Measurements from ENCODE around the gene TXNRD3. TPM values are rescaled to one million over a fixed set of nuclear protein-coding genes. Genes with fewer than 3 reads are reported as not detected.

Gene TXNRD3
- total RNA-seq, 1 donor from 2014 or later, result 4.1 TPM

- Histone ChIP-seq H3K27me3 (ENCODE audit: low read depth) (peaks cover 20% of the 10 kb centered on the region), H3K27ac (replicated peaks) (no peak overlapping the region), H3K4me3 (no peak overlapping the region), H3K36me3 (no peaks in the 10 kb centered on the region), H3K4me1 (peaks cover 14% of the 10 kb centered on the region), H3K9me3 (replicated peaks) (no peaks in the 10 kb centered on the region)
- intact Hi-C loops (cut with micrococcal nuclease), result no loop called here
- no peak for TF ChIP-seq CTCF (IDR thresholded peaks at IDR 0.05; ENCODE audit: borderline replicate concordance)
- DNase-seq, result no peak
Observed at GRCh38 chr3:126655887-126656286, 963 bp upstream of the TXNRD3 start.

GRCh38 chr3:126649556-126650092 is 5.3 kb downstream of the TXNRD3 start:
- H3K36me3 ChIP-seq, result peaks cover 3% of the 10 kb centered on the region
- no peak overlapping the region for H3K4me3 ChIP-seq
- no peak for DNase-seq
- no peak overlapping the region for H3K27ac ChIP-seq (replicated peaks)
- no peaks in the 10 kb centered on the region for H3K27me3 ChIP-seq (ENCODE audit: low read depth)
- no peaks in the 10 kb centered on the region for H3K9me3 ChIP-seq (replicated peaks)
- H3K4me1 ChIP-seq, result peaks cover 16% of the 10 kb centered on the region
- TF ChIP-seq CTCF (IDR thresholded peaks at IDR 0.05; ENCODE audit: borderline replicate concordance), result no peak
- intact Hi-C loops (cut with micrococcal nuclease), result no loop called here

- Histone ChIP-seq H3K9me3 (replicated peaks) (no peaks in the 10 kb centered on the region), H3K4me1 (peaks cover 5% of the 10 kb centered on the region), H3K27me3 (ENCODE audit: low read depth) (no peaks in the 10 kb centered on the region), H3K27ac (replicated peaks) (no peak overlapping the region), H3K36me3 (peaks cover 29% of the 10 kb centered on the region), H3K4me3 (no peak overlapping the region)
- intact Hi-C loops (cut with micrococcal nuclease), result no loop called here
- no peak for TF ChIP-seq CTCF (IDR thresholded peaks at IDR 0.05; ENCODE audit: borderline replicate concordance)
- no peak for DNase-seq
Observed at GRCh38 chr3:126646674-126647073, 8.2 kb downstream of the TXNRD3 start.

GRCh38 chr3:126644615-126645014 is 10.3 kb downstream of the TXNRD3 start:
- intact Hi-C loops (cut with micrococcal nuclease), result no loop called here
- DNase-seq, result no peak
- H3K27me3 ChIP-seq (ENCODE audit: low read depth), result no peaks in the 10 kb centered on the region
- no peak overlapping the region for H3K4me3 ChIP-seq
- H3K27ac ChIP-seq (replicated peaks), result no peak overlapping the region
- H3K9me3 ChIP-seq (replicated peaks), result no peaks in the 10 kb centered on the region
- peaks cover 34% of the 10 kb centered on the region for H3K36me3 ChIP-seq
- H3K4me1 ChIP-seq, result peaks cover 5% of the 10 kb centered on the region
- TF ChIP-seq CTCF (IDR thresholded peaks at IDR 0.05; ENCODE audit: borderline replicate concordance), result no peak

GRCh38 chr3:126638790-126639189 is 16.1 kb downstream of the TXNRD3 start:
- Histone ChIP-seq H3K27me3 (ENCODE audit: low read depth) (no peaks in the 10 kb centered on the region), H3K9me3 (replicated peaks) (no peaks in the 10 kb centered on the region), H3K4me3 (no peak overlapping the region), H3K4me1 (peaks cover 10% of the 10 kb centered on the region), H3K27ac (replicated peaks) (no peak overlapping the region), H3K36me3 (peaks cover 28% of the 10 kb centered on the region)
- intact Hi-C loops (cut with micrococcal nuclease), result no loop called here
- no peak for DNase-seq
- no peak for TF ChIP-seq CTCF (IDR thresholded peaks at IDR 0.05; ENCODE audit: borderline replicate concordance)

All from left ventricle myocardium inferior (tissue), 1 donor.